CD4-positive, alpha-beta memory T cell (primary cell): Measurements from ENCODE around the gene PKP3. TPM values are rescaled to one million over a fixed set of nuclear protein-coding genes. Genes with fewer than 3 reads are reported as not detected.

Experiments
- CTCF ChIA-PET: fragments of 350-600 bp; sonication (Branson Sonifier 250); formaldehyde crosslinking; loops from one replicate; lab custom pipeline; 2021; ENCODE audit warnings: inconsistent platforms; ENCODE audit not compliant: partially characterized antibody; lab: Charles Lee
- POLR2A ChIA-PET: fragments of 350-600 bp; sonication (Branson Sonifier 250); formaldehyde crosslinking; loops from one replicate; lab custom pipeline; 2021; ENCODE audit not compliant: partially characterized antibody; lab: Charles Lee
- DNase-seq, 5 donors: peaks; one replicate each; pipeline versions ENCODE4 v3.0.0 to v3.0.0-alpha.2; 2020 to 2022; ENCODE audit warnings: mixed read lengths in 1 of 5
- H3K27ac ChIP-seq: one replicate; pipeline ENCODE4 v1.7.0; 2013; ENCODE audit warnings: low read depth, low read length
- H3K27me3 ChIP-seq: 2 replicates; pipeline ENCODE4 v1.7.0; 2013; ENCODE audit warnings: mild to moderate bottlenecking, low read length, moderate library complexity; ENCODE audit not compliant: insufficient read depth
- H3K36me3 ChIP-seq: 2 replicates; pipeline ENCODE4 v1.7.0; 2013; ENCODE audit warnings: mild to moderate bottlenecking, low read length, moderate library complexity; ENCODE audit not compliant: insufficient read depth
- H3K4me1 ChIP-seq: 2 replicates; pipeline ENCODE4 v1.7.0; 2013; ENCODE audit warnings: mild to moderate bottlenecking, low read length, moderate library complexity; ENCODE audit not compliant: insufficient read depth
- H3K4me3 ChIP-seq, 2 donors: one replicate each; pipeline ENCODE4 v1.7.0; 2013; ENCODE audit warnings: low read length in 2 of 2, mild to moderate bottlenecking in 1 of 2
- H3K9me3 ChIP-seq, 2 donors: one replicate each; pipeline ENCODE4 v1.7.0; 2013; ENCODE audit warnings: low read length in 2 of 2, control low read depth in 1 of 2; ENCODE audit not compliant: control insufficient read depth in 1 of 2
- H3K27ac Mint-ChIP-seq, 7 donors: one replicate each; pipeline ENCODE4 v1.8.0; 2020 to 2021; ENCODE audit warnings: mixed read lengths in 7 of 7, mild to moderate bottlenecking in 6 of 7, inconsistent platforms in 3 of 7, moderate library complexity in 3 of 7
- H3K27me3 Mint-ChIP-seq, 2 donors: one replicate each; pipeline ENCODE4 v1.8.0; 2020 to 2021; ENCODE audit warnings: mixed read lengths in 2 of 2
- H3K36me3 Mint-ChIP-seq, 2 donors: one replicate each; pipeline ENCODE4 v1.8.0; 2020 to 2021; ENCODE audit warnings: mixed read lengths in 2 of 2, inconsistent platforms in 1 of 2, mild to moderate bottlenecking in 1 of 2
- H3K4me1 Mint-ChIP-seq, 4 donors: one replicate each; pipeline ENCODE4 v1.8.0; 2020 to 2021; ENCODE audit warnings: mixed read lengths in 4 of 4, mild to moderate bottlenecking in 1 of 4
- H3K4me3 Mint-ChIP-seq, 8 donors: one replicate each; pipeline ENCODE4 v1.8.0; 2020 to 2021; ENCODE audit warnings: mixed read lengths in 8 of 8, mild to moderate bottlenecking in 7 of 8, moderate library complexity in 6 of 8, inconsistent platforms in 3 of 8
- H3K9me3 Mint-ChIP-seq, 8 donors: one replicate each; pipeline ENCODE4 v1.8.0; 2020 to 2021; ENCODE audit warnings: mixed read lengths in 8 of 8, mild to moderate bottlenecking in 5 of 8, inconsistent platforms in 3 of 8, moderate library complexity in 1 of 8
- intact Hi-C: fragments of 100-400 bp; cut with micrococcal nuclease; formaldehyde crosslinking; loops from one replicate; pipeline ENCODE4 v1.15.1; 2023
- polyA plus RNA-seq, 2 donors: library from polyadenylated mRNA; unstranded; fragments of 300-500 nt; fragmentation: Illumina TruSeq; gene quantifications; one replicate each; pipeline ENCODE4 v1.2.3, GENCODE V29; 2021
- total RNA-seq, 2 experiments: library from RNA; stranded (reverse); gene quantifications; one replicate each; pipeline ENCODE4 v1.2.3, GENCODE V29; 2021

PKP3 gene
- total and polyA plus RNA-seq, 4 experiments from 2014 or later, result 0.14 TPM; not detected in 3

GRCh38 chr11:351411-351810, 42.6 kb upstream of the PKP3 start:
- no peaks in the 10 kb centered on the region for H3K27me3 Mint-ChIP-seq

GRCh38 chr11:352456-353031, 41.5 kb upstream of the PKP3 start:
- peaks cover 22% of the 10 kb centered on the region for H3K4me1 ChIP-seq
- Mint-ChIP-seq H3K27ac (peak overlapping the region in 6 of 7 donors; percentile 60 to 82 (median 78)), H3K36me3 (peaks cover 0 to 5% of the 10 kb centered on the region in 2 donors), H3K4me3 (peak overlapping the region in 1 of 8 donors; percentile 55), H3K27me3 (no peaks in the 10 kb centered on the region), H3K9me3 (peaks cover 0 to 2% (median 0%) of the 10 kb centered on the region in 8 donors), H3K4me1 (peaks cover 11 to 49% (median 34%) of the 10 kb centered on the region in 4 donors)
- H3K27ac ChIP-seq, result no peak overlapping the region
- H3K27me3 ChIP-seq, result no peaks in the 10 kb centered on the region
- no peak for DNase-seq
- CTCF ChIA-PET, result interaction anchor here (1.2 to 4.0 kb wide), 2 partner anchors 23 to 46 kb away, joined by 4 to 18 read pairs; no protein-coding TSS in a partner anchor
- POLR2A ChIA-PET, result interaction anchor here (0.8 to 4.1 kb wide), 2 partner anchors 36 to 47 kb away, joined by 3 to 55 read pairs; partner anchors contain the start of gene IFITM1
- intact Hi-C loops, result no loop called here
- no peaks in the 10 kb centered on the region for H3K36me3 ChIP-seq
- no peaks in the 10 kb centered on the region for H3K9me3 ChIP-seq
- H3K4me3 ChIP-seq, result no peak overlapping the region

More at GRCh38 chr11:351411-351810, 42.6 kb upstream of the PKP3 start:
- no peaks in the 10 kb centered on the region for H3K9me3 ChIP-seq
- no peak overlapping the region for H3K4me3 ChIP-seq
- H3K27me3 ChIP-seq, result no peaks in the 10 kb centered on the region
- no peaks in the 10 kb centered on the region for H3K36me3 ChIP-seq
- Mint-ChIP-seq H3K4me1 (peaks cover 11 to 49% (median 34%) of the 10 kb centered on the region in 4 donors), H3K4me3 (no peak overlapping the region), H3K27ac (peak overlapping the region in 1 of 7 donors; percentile 8), H3K36me3 (peaks cover 0 to 5% of the 10 kb centered on the region in 2 donors), H3K9me3 (peaks cover 0 to 2% (median 0%) of the 10 kb centered on the region in 8 donors)
- no peak overlapping the region for H3K27ac ChIP-seq
- intact Hi-C loops, result no loop called here
- no peak for DNase-seq
- CTCF ChIA-PET, result interaction anchor here (1.2 kb wide), 1 partner anchor 45 kb away, joined by 4 read pairs; no protein-coding TSS in a partner anchor
- POLR2A ChIA-PET, result no interaction called here
- peaks cover 22% of the 10 kb centered on the region for H3K4me1 ChIP-seq

GRCh38 chr11:353179-353873, 40.7 kb upstream of the PKP3 start:
- H3K36me3 Mint-ChIP-seq, result peaks cover 0 to 5% of the 10 kb centered on the region in 2 donors
- Histone ChIP-seq H3K27me3 (no peaks in the 10 kb centered on the region), H3K36me3 (no peaks in the 10 kb centered on the region), H3K4me1 (peaks cover 22% of the 10 kb centered on the region), H3K9me3 (no peaks in the 10 kb centered on the region), H3K27ac (no peak overlapping the region), H3K4me3 (no peak overlapping the region)
- POLR2A ChIA-PET, result interaction anchor here (1.2 to 4.1 kb wide), 2 partner anchors 37 to 74 kb away, joined by 3 to 55 read pairs; partner anchors contain the start of gene IFITM1
- DNase-seq, result no peak
- no peaks in the 10 kb centered on the region for H3K27me3 Mint-ChIP-seq
- peak overlapping the region in 6 of 7 donors; percentile 60 to 82 (median 78) for H3K27ac Mint-ChIP-seq
- intact Hi-C loops, result no loop called here
- peaks cover 11 to 49% (median 34%) of the 10 kb centered on the region in 4 donors for H3K4me1 Mint-ChIP-seq
- peak overlapping the region in 2 of 8 donors; percentile 21 to 55 for H3K4me3 Mint-ChIP-seq
- H3K9me3 Mint-ChIP-seq, result peaks cover 0 to 2% (median 0%) of the 10 kb centered on the region in 8 donors
- CTCF ChIA-PET, result interaction anchor here (1.0 to 4.0 kb wide), 2 partner anchors 24 to 103 kb away, joined by 5 to 18 read pairs; no protein-coding TSS in a partner anchor

- intact Hi-C loops, result loop anchor here (1.0 to 2.0 kb wide), 5 partner anchors 42 to 148 kb away; partner anchors contain the start of genes IFITM1 and PTDSS2
- Histone ChIP-seq H3K27me3 (no peaks in the 10 kb centered on the region), H3K36me3 (no peaks in the 10 kb centered on the region), H3K9me3 (peaks cover 0 to 2% of the 10 kb centered on the region in 2 donors), H3K4me1 (peaks cover 20% of the 10 kb centered on the region), H3K27ac (peak overlapping the region; percentile 89), H3K4me3 (peak overlapping the region in 1 of 2 donors; percentile 59)
- Mint-ChIP-seq H3K36me3 (peaks cover 0 to 5% of the 10 kb centered on the region in 2 donors), H3K27me3 (no peaks in the 10 kb centered on the region), H3K4me1 (peaks cover 7 to 50% (median 29%) of the 10 kb centered on the region in 4 donors), H3K9me3 (peaks cover 0 to 3% (median 0%) of the 10 kb centered on the region in 8 donors), H3K4me3 (peak overlapping the region; percentile 77 to 91 (median 84)), H3K27ac (peak overlapping the region in 6 of 7 donors; percentile 96 to 99 (median 97))
- peak; percentile 85 to 90 (median 86) for DNase-seq
- ChIA-PET CTCF (interaction anchor here (0.7 to 4.0 kb wide), 20 partner anchors 9 to 118 kb away, joined by 3 to 33 read pairs (median 6); partner anchors contain the start of gene IFITM2), POLR2A (interaction anchor here (0.5 to 4.1 kb wide), 36 partner anchors 8 to 151 kb away, joined by 3 to 55 read pairs (median 5); partner anchors contain the start of genes BET1L, IFITM1, IFITM2 and NLRP6)
Observed at GRCh38 chr11:355581-356458, 38.2 kb upstream of the PKP3 start.

- CTCF ChIA-PET, result interaction anchor here (1.9 to 2.2 kb wide), 2 partner anchors 12 to 51 kb away, joined by 5 to 33 read pairs; partner anchors contain the start of gene IFITM2
- Histone ChIP-seq H3K27ac (no peak overlapping the region), H3K4me3 (no peak overlapping the region), H3K36me3 (no peaks in the 10 kb centered on the region), H3K9me3 (peaks cover 0 to 7% of the 10 kb centered on the region in 2 donors), H3K4me1 (peaks cover 15% of the 10 kb centered on the region), H3K27me3 (no peaks in the 10 kb centered on the region)
- peaks cover 0 to 5% of the 10 kb centered on the region in 2 donors for H3K36me3 Mint-ChIP-seq
- H3K27ac Mint-ChIP-seq, result no peak overlapping the region
- H3K9me3 Mint-ChIP-seq, result peaks cover 0 to 5% (median 2%) of the 10 kb centered on the region in 8 donors
- H3K4me1 Mint-ChIP-seq, result peaks cover 7 to 42% (median 26%) of the 10 kb centered on the region in 4 donors
- POLR2A ChIA-PET, result interaction anchor here (0.9 to 4.1 kb wide), 8 partner anchors 41 to 149 kb away, joined by 3 to 55 read pairs (median 14); partner anchors contain the start of genes BET1L, IFITM1, PGGHG and RIC8A
- H3K27me3 Mint-ChIP-seq, result no peaks in the 10 kb centered on the region
- no peak for DNase-seq
- intact Hi-C loops, result no loop called here
- H3K4me3 Mint-ChIP-seq, result no peak overlapping the region
Observed at GRCh38 chr11:356610-357009, 37.4 kb upstream of the PKP3 start.

GRCh38 chr11:357582-357981, 36.4 kb upstream of the PKP3 start:
- intact Hi-C loops, result no loop called here
- H3K27me3 Mint-ChIP-seq, result no peaks in the 10 kb centered on the region
- DNase-seq, result no peak
- Histone ChIP-seq H3K4me1 (peaks cover 15% of the 10 kb centered on the region), H3K27me3 (no peaks in the 10 kb centered on the region), H3K27ac (no peak overlapping the region), H3K36me3 (no peaks in the 10 kb centered on the region), H3K4me3 (no peak overlapping the region), H3K9me3 (peaks cover 0 to 7% of the 10 kb centered on the region in 2 donors)
- peaks cover 0 to 5% of the 10 kb centered on the region in 2 donors for H3K36me3 Mint-ChIP-seq
- no peak overlapping the region for H3K4me3 Mint-ChIP-seq
- CTCF ChIA-PET, result interaction anchor here (1.1 kb wide), 1 partner anchor 40 kb away, joined by 3 read pairs; no protein-coding TSS in a partner anchor
- POLR2A ChIA-PET, result interaction anchor here (1.1 to 2.2 kb wide), 2 partner anchors 42 to 48 kb away, joined by 3 to 9 read pairs; no protein-coding TSS in a partner anchor
- peaks cover 0 to 6% (median 2%) of the 10 kb centered on the region in 8 donors for H3K9me3 Mint-ChIP-seq
- H3K4me1 Mint-ChIP-seq, result peaks cover 7 to 36% (median 24%) of the 10 kb centered on the region in 4 donors
- H3K27ac Mint-ChIP-seq, result no peak overlapping the region
